Tibial nerve (tissue), 4 donors: ENCODE measurements around the gene NBAS.

Experiments used
- CTCF ChIP-seq, 5 experiments: fragments of 200-600 bp in 3 of 5; fragments of 450-650 bp in 2 of 5; sonication (generic) in 3 of 5; IDR thresholded peaks; one replicate each; pipeline ENCODE4 v1.5.1; 2016 to 2019; ENCODE audit warnings: antibody characterized with exemption in 5 of 5, mild to moderate bottlenecking in 3 of 5, moderate library complexity in 2 of 5
- EP300 ChIP-seq, 2 donors: sonication (generic); formaldehyde crosslinking; IDR thresholded peaks; one replicate each; pipeline ENCODE4 v1.6.1; 2017; ENCODE audit warnings: antibody characterized with exemption in 2 of 2, mild to moderate bottlenecking in 1 of 2
- POLR2A ChIP-seq, 2 donors: fragments of 450-650 bp; IDR thresholded peaks; one replicate each; pipeline ENCODE4 v1.6.1; 2017; ENCODE audit warnings: antibody characterized with exemption in 2 of 2, mild to moderate bottlenecking in 2 of 2, moderate library complexity in 2 of 2

GRCh38 chr2:15410884-15411283, 150.2 kb downstream of the NBAS start:
- no peak for TF ChIP-seq EP300 (IDR thresholded peaks at IDR 0.05)
- TF ChIP-seq CTCF (IDR thresholded peaks at IDR 0.05) = no peak
- no peak for TF ChIP-seq POLR2A (IDR thresholded peaks at IDR 0.05)
